ENCODE results near the gene CBL.
"Not testable (repeated sequence)": the region's sequence is repeated elsewhere in the genome, so short reads cannot be mapped to it uniquely, and the experiment has no call there.

CBL gene

GRCh38 chr11:119193001-119193400 is 13.1 kb upstream of the CBL start:
- no peak for TF ChIP-seq POLR2A (IDR thresholded peaks at IDR 0.05; ENCODE audit: low read depth, low read length)
- TF ChIP-seq TAF1 (IDR thresholded peaks at IDR 0.05; ENCODE audit: low read depth, low read length), result no peak
- no peak for TF ChIP-seq POU2F2 (IDR thresholded peaks at IDR 0.05; ENCODE audit: low read depth, low read length)
- TF ChIP-seq PAX5 (IDR thresholded peaks at IDR 0.05; ENCODE audit: insufficient read depth, low read length, severe bottlenecking), result no peak
- TF ChIP-seq SPI1 (IDR thresholded peaks at IDR 0.05; ENCODE audit: low read depth, low read length), result no peak
- no peak for TF ChIP-seq POLR2AphosphoS5 (IDR thresholded peaks at IDR 0.05; ENCODE audit: low read depth, low read length)
- DNase-seq (ENCODE audit: insufficient read length, low spot score) (no peak), FAIRE-seq (no peak)

- no peak for FAIRE-seq
- DNase-seq (ENCODE audit: insufficient read length, low spot score), result no peak
- TF ChIP-seq POU2F2 (IDR thresholded peaks at IDR 0.05; ENCODE audit: low read depth, low read length), result no peak
- TF ChIP-seq SPI1 (IDR thresholded peaks at IDR 0.05; ENCODE audit: low read depth, low read length), result no peak
- no peak for TF ChIP-seq TAF1 (IDR thresholded peaks at IDR 0.05; ENCODE audit: low read depth, low read length)
- TF ChIP-seq POLR2AphosphoS5 (IDR thresholded peaks at IDR 0.05; ENCODE audit: low read depth, low read length), result no peak
- TF ChIP-seq PAX5 (IDR thresholded peaks at IDR 0.05; ENCODE audit: insufficient read depth, low read length, severe bottlenecking), result no peak
- no peak for TF ChIP-seq POLR2A (IDR thresholded peaks at IDR 0.05; ENCODE audit: low read depth, low read length)
Observed at GRCh38 chr11:119193626-119194025, 12.5 kb upstream of the CBL start.

GRCh38 chr11:119194811-119195440 is 11.2 kb upstream of the CBL start:
- FAIRE-seq (no peak), DNase-seq (ENCODE audit: insufficient read length, low spot score) (no peak)
- TF ChIP-seq PAX5 (IDR thresholded peaks at IDR 0.05; ENCODE audit: insufficient read depth, low read length, severe bottlenecking) (no peak), TAF1 (IDR thresholded peaks at IDR 0.05; ENCODE audit: low read depth, low read length) (no peak)

GRCh38 chr11:119195680-119196079 is 10.5 kb upstream of the CBL start:
- DNase-seq (ENCODE audit: insufficient read length, low spot score) (no peak), FAIRE-seq (no peak)
- TF ChIP-seq PAX5 (IDR thresholded peaks at IDR 0.05; ENCODE audit: insufficient read depth, low read length, severe bottlenecking) (no peak), POLR2A (IDR thresholded peaks at IDR 0.05; ENCODE audit: low read depth, low read length) (no peak), TAF1 (IDR thresholded peaks at IDR 0.05; ENCODE audit: low read depth, low read length) (no peak), POLR2AphosphoS5 (IDR thresholded peaks at IDR 0.05; ENCODE audit: low read depth, low read length) (no peak)

GRCh38 chr11:119196833-119197483 is 9.2 kb upstream of the CBL start:
- FAIRE-seq (peak; percentile 93), DNase-seq (ENCODE audit: insufficient read length, low spot score) (peak; percentile 67)
- 0 out of 2 replicates have a peak, but pooled peaks have one; percentile 11 for TF ChIP-seq SPI1 (IDR thresholded peaks at IDR 0.05; ENCODE audit: low read depth, low read length)
- TF ChIP-seq POU2F2 (IDR thresholded peaks at IDR 0.05; ENCODE audit: low read depth, low read length), result no peak

GRCh38 chr11:119198925-119199324 is 7.2 kb upstream of the CBL start:
- FAIRE-seq, result no peak
- no peak for TF ChIP-seq PAX5 (IDR thresholded peaks at IDR 0.05; ENCODE audit: insufficient read depth, low read length, severe bottlenecking)
- no peak for TF ChIP-seq POU2F2 (IDR thresholded peaks at IDR 0.05; ENCODE audit: low read depth, low read length)
- TF ChIP-seq TAF1 (IDR thresholded peaks at IDR 0.05; ENCODE audit: low read depth, low read length), result no peak
- TF ChIP-seq POLR2AphosphoS5 (IDR thresholded peaks at IDR 0.05; ENCODE audit: low read depth, low read length), result no peak
- TF ChIP-seq POLR2A (IDR thresholded peaks at IDR 0.05; ENCODE audit: low read depth, low read length), result no peak
- TF ChIP-seq SPI1 (IDR thresholded peaks at IDR 0.05; ENCODE audit: low read depth, low read length), result no peak
- DNase-seq (ENCODE audit: insufficient read length, low spot score), result no peak

GRCh38 chr11:119201236-119201635 is 4.9 kb upstream of the CBL start:
- FAIRE-seq; DNase-seq (ENCODE audit: insufficient read length, low spot score): not testable (repeated sequence)

GRCh38 chr11:119202554-119202953 is 3.6 kb upstream of the CBL start:
- FAIRE-seq, result no peak
- TF ChIP-seq SPI1 (IDR thresholded peaks at IDR 0.05; ENCODE audit: low read depth, low read length) (no peak), POU2F2 (IDR thresholded peaks at IDR 0.05; ENCODE audit: low read depth, low read length) (no peak), PAX5 (IDR thresholded peaks at IDR 0.05; ENCODE audit: insufficient read depth, low read length, severe bottlenecking) (no peak), POLR2AphosphoS5 (IDR thresholded peaks at IDR 0.05; ENCODE audit: low read depth, low read length) (no peak), TAF1 (IDR thresholded peaks at IDR 0.05; ENCODE audit: low read depth, low read length) (no peak), POLR2A (IDR thresholded peaks at IDR 0.05; ENCODE audit: low read depth, low read length) (no peak)

GRCh38 chr11:119204066-119204465 is 2.1 kb upstream of the CBL start:
- FAIRE-seq (no peak), DNase-seq (ENCODE audit: insufficient read length, low spot score) (no peak)
- TF ChIP-seq PAX5 (IDR thresholded peaks at IDR 0.05; ENCODE audit: insufficient read depth, low read length, severe bottlenecking) (no peak), TAF1 (IDR thresholded peaks at IDR 0.05; ENCODE audit: low read depth, low read length) (no peak), POLR2A (IDR thresholded peaks at IDR 0.05; ENCODE audit: low read depth, low read length) (no peak), POU2F2 (IDR thresholded peaks at IDR 0.05; ENCODE audit: low read depth, low read length) (no peak)

More at GRCh38 chr11:119202554-119202953, 3.6 kb upstream of the CBL start:
- no peak for DNase-seq (ENCODE audit: insufficient read length, low spot score)

GRCh38 chr11:119205080-119205479 is 1.1 kb upstream of the CBL start:
- FAIRE-seq (no peak), DNase-seq (ENCODE audit: insufficient read length, low spot score) (no peak)
- TF ChIP-seq PAX5 (IDR thresholded peaks at IDR 0.05; ENCODE audit: insufficient read depth, low read length, severe bottlenecking) (no peak), POLR2A (IDR thresholded peaks at IDR 0.05; ENCODE audit: low read depth, low read length) (no peak), POU2F2 (IDR thresholded peaks at IDR 0.05; ENCODE audit: low read depth, low read length) (no peak), TAF1 (IDR thresholded peaks at IDR 0.05; ENCODE audit: low read depth, low read length) (no peak), SPI1 (IDR thresholded peaks at IDR 0.05; ENCODE audit: low read depth, low read length) (peak; percentile 93)

Measured in GM12891 (cell line).